RWPE2 (cell line): ENCODE data around the gene CLSTN2.

Experiments
- ATAC-seq: fragments of 200-7000 bp; cut with Tn5 transposase; 3 replicates; pipeline ENCODE4 v1.9.1; 2021; ENCODE audit warnings: low read depth
- DNase-seq: peaks from one replicate; pipeline ENCODE4 v3.0.0-alpha.2; 2020; ENCODE audit warnings: low spot score
- H3K27ac ChIP-seq: fragments of 450-650 bp; 2 replicates; pipeline ENCODE4 v1.5.1; 2017; ENCODE audit warnings: mild to moderate bottlenecking; ENCODE audit not compliant: poor library complexity, severe bottlenecking
- H3K27me3 ChIP-seq: fragments of 250-450 bp; sonication (Bioruptor Pico); 2 replicates; pipeline ENCODE4 v1.5.1; 2021; ENCODE audit warnings: mild to moderate bottlenecking, moderate library complexity; ENCODE audit not compliant: insufficient read depth, poor library complexity, severe bottlenecking
- H3K36me3 ChIP-seq: fragments of 250-450 bp; sonication (Bioruptor Pico); 2 replicates; pipeline ENCODE4 v1.5.1; 2020; ENCODE audit warnings: low read depth, mild to moderate bottlenecking, moderate library complexity
- H3K4me1 ChIP-seq: fragments of 250-450 bp; sonication (Bioruptor Pico); 2 replicates; pipeline ENCODE4 v1.5.1; 2021; ENCODE audit warnings: mild to moderate bottlenecking, moderate library complexity; ENCODE audit not compliant: insufficient read depth, poor library complexity, severe bottlenecking
- H3K4me3 ChIP-seq: fragments of 250-450 bp; sonication (Bioruptor Pico); 2 replicates; pipeline ENCODE4 v1.5.1; 2021; ENCODE audit warnings: mild to moderate bottlenecking, moderate library complexity; ENCODE audit not compliant: severe bottlenecking
- H3K9me3 ChIP-seq: fragments of 250-450 bp; sonication (Bioruptor Pico); 2 replicates; pipeline ENCODE4 v1.5.1; 2021; ENCODE audit warnings: mild to moderate bottlenecking, moderate library complexity; ENCODE audit not compliant: severe bottlenecking
- TF ChIP-seq, protein P1 (sequence below): fragments of 450-650 bp; IDR thresholded peaks from one replicate; pipeline ENCODE4 v1.5.1; 2017; ENCODE audit warnings: mild to moderate bottlenecking, moderate library complexity; ENCODE audit not compliant: poor library complexity, severe bottlenecking

Gene CLSTN2

DNA sequence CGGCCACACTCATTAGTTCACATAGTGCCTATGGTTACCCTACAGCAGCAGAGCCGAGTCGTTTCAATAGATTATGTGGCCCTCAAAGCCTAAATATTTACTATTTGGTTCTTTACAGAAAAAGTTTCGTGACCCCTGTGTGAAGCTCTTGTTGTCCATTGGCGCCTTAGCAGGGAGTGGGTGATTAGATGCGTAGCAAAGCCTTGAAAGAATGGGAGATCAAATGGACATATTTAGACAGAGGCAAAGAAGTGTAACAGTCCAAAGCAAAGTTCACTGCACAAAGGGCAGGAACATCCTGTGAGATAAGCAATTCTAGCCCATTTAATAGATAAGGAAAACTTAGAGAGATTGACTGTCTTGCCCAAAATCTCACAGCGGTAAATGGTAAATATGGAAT is 495.5 kb downstream of the CLSTN2 start:
- Histone ChIP-seq H3K4me1 (no peaks in the 10 kb centered on the region), H3K27me3 (no peaks in the 10 kb centered on the region), H3K27ac (no peak overlapping the region), H3K36me3 (no peaks in the 10 kb centered on the region), H3K9me3 (no peaks in the 10 kb centered on the region), H3K4me3 (no peak overlapping the region)
- DNase-seq: no peak
- TF ChIP-seq, protein P1, sequence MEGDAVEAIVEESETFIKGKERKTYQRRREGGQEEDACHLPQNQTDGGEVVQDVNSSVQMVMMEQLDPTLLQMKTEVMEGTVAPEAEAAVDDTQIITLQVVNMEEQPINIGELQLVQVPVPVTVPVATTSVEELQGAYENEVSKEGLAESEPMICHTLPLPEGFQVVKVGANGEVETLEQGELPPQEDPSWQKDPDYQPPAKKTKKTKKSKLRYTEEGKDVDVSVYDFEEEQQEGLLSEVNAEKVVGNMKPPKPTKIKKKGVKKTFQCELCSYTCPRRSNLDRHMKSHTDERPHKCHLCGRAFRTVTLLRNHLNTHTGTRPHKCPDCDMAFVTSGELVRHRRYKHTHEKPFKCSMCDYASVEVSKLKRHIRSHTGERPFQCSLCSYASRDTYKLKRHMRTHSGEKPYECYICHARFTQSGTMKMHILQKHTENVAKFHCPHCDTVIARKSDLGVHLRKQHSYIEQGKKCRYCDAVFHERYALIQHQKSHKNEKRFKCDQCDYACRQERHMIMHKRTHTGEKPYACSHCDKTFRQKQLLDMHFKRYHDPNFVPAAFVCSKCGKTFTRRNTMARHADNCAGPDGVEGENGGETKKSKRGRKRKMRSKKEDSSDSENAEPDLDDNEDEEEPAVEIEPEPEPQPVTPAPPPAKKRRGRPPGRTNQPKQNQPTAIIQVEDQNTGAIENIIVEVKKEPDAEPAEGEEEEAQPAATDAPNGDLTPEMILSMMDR: no peak
- ATAC-seq: no peak

DNA sequence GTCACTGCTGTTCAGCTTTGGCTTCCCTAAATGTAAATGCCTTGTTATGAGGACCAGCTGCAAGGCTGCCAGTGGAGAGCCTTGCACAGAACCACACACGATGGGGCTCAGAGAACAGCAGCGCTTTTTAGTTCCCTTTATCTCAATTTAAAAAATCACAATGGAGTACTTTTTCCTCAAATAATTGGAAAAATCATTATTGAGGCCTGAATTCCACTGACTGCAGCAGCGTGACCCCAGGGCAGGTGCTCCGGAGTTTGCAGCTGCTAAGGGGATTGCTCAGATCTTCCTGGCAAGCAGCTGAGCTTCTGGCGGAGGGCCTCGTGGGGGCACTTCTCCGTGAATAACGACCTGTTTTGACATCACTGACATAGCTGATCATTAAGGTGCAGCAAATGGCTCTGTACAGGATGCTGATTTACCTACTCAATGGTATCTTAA is 497.3 kb downstream of the CLSTN2 start:
- no peaks in the 10 kb centered on the region for H3K36me3 ChIP-seq
- H3K9me3 ChIP-seq: no peaks in the 10 kb centered on the region
- H3K27me3 ChIP-seq: no peaks in the 10 kb centered on the region
- DNase-seq: no peak
- TF ChIP-seq, protein P1: no peak
- H3K27ac ChIP-seq: no peak overlapping the region
- ATAC-seq: no peak
- no peak overlapping the region for H3K4me3 ChIP-seq
- H3K4me1 ChIP-seq: no peaks in the 10 kb centered on the region

DNA sequence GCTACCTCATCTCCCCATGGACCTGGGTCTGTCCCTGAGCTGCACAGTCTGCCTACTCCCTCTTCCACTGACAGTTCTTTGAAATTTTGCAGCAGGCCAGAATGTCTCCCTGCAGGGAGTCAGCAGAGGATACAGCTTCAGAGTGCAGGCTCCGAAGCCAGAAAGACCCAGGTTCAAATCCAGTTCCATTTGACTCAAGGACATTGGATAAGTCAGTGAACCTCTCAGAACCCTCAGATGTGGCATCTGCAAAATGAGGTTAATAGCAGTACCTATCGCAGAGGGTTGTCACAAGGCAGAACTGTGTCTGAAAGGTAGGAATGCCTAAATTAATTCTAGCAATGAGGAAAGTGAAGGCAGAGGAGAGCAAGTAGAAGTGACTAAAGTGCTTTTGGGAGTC is 498.4 kb downstream of the CLSTN2 start:
- Histone ChIP-seq H3K27ac (no peak overlapping the region), H3K4me1 (no peaks in the 10 kb centered on the region), H3K27me3 (no peaks in the 10 kb centered on the region), H3K4me3 (no peak overlapping the region), H3K36me3 (no peaks in the 10 kb centered on the region), H3K9me3 (no peaks in the 10 kb centered on the region)
- ATAC-seq: no peak
- DNase-seq: no peak
- TF ChIP-seq, protein P1: no peak

DNA sequence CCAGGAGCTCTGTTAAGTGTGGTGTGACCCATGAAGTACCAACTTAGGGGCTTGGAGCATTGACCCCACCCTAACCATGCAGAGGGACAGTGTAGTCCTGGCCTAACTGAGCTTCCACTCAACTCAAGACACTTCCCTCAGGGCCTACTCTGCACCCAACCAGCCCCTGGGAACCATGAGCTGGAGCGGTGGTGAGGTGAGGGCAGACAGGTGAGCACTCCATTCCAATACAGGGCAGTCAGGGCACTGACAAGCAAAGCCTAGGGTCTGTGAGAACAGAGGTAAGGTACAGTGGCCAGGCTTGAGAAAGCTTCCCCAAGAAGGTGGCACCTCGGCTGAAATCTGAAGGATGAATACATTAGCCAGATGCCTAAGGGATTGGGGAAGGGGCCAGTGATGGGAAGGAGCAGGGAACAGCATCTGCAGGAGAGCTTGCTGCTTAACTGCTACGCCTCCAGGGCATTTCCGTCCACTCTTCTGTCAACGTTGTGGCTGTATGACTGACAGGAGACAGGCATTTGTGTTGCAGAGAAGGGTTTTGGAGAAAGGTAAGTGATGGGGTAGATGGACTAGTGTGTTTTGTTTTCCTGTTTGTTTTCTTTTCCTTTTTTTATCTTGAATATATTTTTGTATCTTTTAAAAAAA is 499.4 kb downstream of the CLSTN2 start:
- DNase-seq (no peak), ATAC-seq (no peak)
- Histone ChIP-seq H3K27ac (no peak overlapping the region), H3K4me3 (no peak overlapping the region), H3K27me3 (no peaks in the 10 kb centered on the region), H3K4me1 (no peaks in the 10 kb centered on the region), H3K36me3 (no peaks in the 10 kb centered on the region), H3K9me3 (no peaks in the 10 kb centered on the region)
- TF ChIP-seq, protein P1: no peak

DNA sequence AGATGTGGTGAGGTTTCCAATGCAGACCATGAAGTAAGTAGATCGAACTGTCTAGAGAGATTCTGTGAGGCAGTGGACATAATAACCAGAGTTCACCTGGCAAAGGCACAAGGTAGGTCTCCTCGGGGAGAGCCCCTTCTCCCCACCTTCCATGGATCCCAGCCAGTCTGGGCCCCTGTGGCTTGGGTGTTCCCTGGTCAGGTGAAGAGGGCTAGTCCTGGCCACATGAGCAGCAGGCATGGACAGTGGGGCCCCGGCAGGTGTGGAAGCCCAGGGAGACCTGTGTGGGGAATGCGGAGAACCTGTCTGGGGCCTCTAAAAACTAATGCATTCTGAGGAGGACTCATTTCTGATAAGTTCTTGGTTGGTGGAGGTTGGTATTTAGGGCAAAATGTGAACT is 501.4 kb downstream of the CLSTN2 start:
- no peaks in the 10 kb centered on the region for H3K36me3 ChIP-seq
- TF ChIP-seq, protein P1: no peak
- no peaks in the 10 kb centered on the region for H3K9me3 ChIP-seq
- peaks cover 7% of the 10 kb centered on the region for H3K4me1 ChIP-seq
- no peak for DNase-seq
- no peak overlapping the region for H3K27ac ChIP-seq
- H3K4me3 ChIP-seq: no peak overlapping the region
- H3K27me3 ChIP-seq: no peaks in the 10 kb centered on the region
- no peak for ATAC-seq
